OCI-LY1 (cell line): Measurements from ENCODE around the gene CALML5.

Source experiments
- H2AFZ ChIP-seq: fragments of 200-600 bp; sonication (generic), shearing (Covaris generic); 2 replicates; pipeline ENCODE4 v1.6.0; 2014; ENCODE audit warnings: antibody characterized with exemption, mild to moderate bottlenecking, low read length
- H3F3A ChIP-seq: fragments of 200-600 bp; sonication (generic), shearing (Covaris generic); 2 replicates; pipeline ENCODE4 v1.6.0; 2014; ENCODE audit warnings: mild to moderate bottlenecking, antibody characterized with exemption, low read length, moderate library complexity; ENCODE audit not compliant: insufficient read depth
- H3K27ac ChIP-seq: fragments of 200-600 bp; sonication (generic); 2 replicates; pipeline ENCODE4 v1.5.1; 2014; ENCODE audit warnings: low read length, mixed run types, mild to moderate bottlenecking, low read depth; ENCODE audit not compliant: poor library complexity, severe bottlenecking
- H3K27me3 ChIP-seq: fragments of 200-600 bp; sonication (generic); 2 replicates; pipeline ENCODE4 v1.6.0; 2014; ENCODE audit warnings: antibody characterized with exemption, mild to moderate bottlenecking, low read length, moderate library complexity; ENCODE audit not compliant: insufficient read depth
- H3K36me3 ChIP-seq: fragments of 200-600 bp; sonication (generic); 2 replicates; pipeline ENCODE4 v1.6.1; 2014; ENCODE audit warnings: mild to moderate bottlenecking, antibody characterized with exemption, low read length, moderate library complexity, mixed read lengths; ENCODE audit not compliant: insufficient read depth
- H3K4me1 ChIP-seq: fragments of 200-600 bp; sonication (generic); 2 replicates; pipeline ENCODE4 v1.5.1; 2014; ENCODE audit warnings: mild to moderate bottlenecking, low read length, moderate library complexity; ENCODE audit not compliant: insufficient read depth, severe bottlenecking
- H3K4me2 ChIP-seq: fragments of 200-600 bp; sonication (generic), shearing (Covaris generic); 2 replicates; pipeline ENCODE4 v1.6.1; 2014; ENCODE audit warnings: low read length
- H3K4me3 ChIP-seq: fragments of 200-600 bp; sonication (generic); 2 replicates; pipeline ENCODE4 v1.5.1; 2014; ENCODE audit warnings: low read length, low read depth, mild to moderate bottlenecking, mixed read lengths; ENCODE audit not compliant: poor library complexity, severe bottlenecking
- H3K79me2 ChIP-seq: fragments of 200-600 bp; shearing (Covaris generic); 2 replicates; pipeline ENCODE4 v1.6.1; 2016; ENCODE audit warnings: mixed run types, low read length, mixed read lengths; ENCODE audit not compliant: insufficient read depth
- H3K9ac ChIP-seq: fragments of 200-600 bp; sonication (generic), shearing (Covaris generic); 2 replicates; pipeline ENCODE4 v1.6.1; 2014; ENCODE audit warnings: mild to moderate bottlenecking, low read length, mixed read lengths
- H3K9me2 ChIP-seq: fragments of 200-600 bp; sonication (generic), shearing (Covaris generic); 2 replicates; pipeline ENCODE4 v1.6.1; 2014; ENCODE audit warnings: low read depth, mild to moderate bottlenecking, low read length, mixed read lengths
- H3K9me3 ChIP-seq: fragments of 200-600 bp; shearing (Covaris generic); 2 replicates; pipeline ENCODE4 v1.6.1; 2014; ENCODE audit warnings: low read length, mixed read lengths
- H4K20me1 ChIP-seq: fragments of 200-600 bp; sonication (generic), shearing (Covaris generic); 2 replicates; pipeline ENCODE4 v1.6.0; 2016; ENCODE audit warnings: mild to moderate bottlenecking, low read length; ENCODE audit not compliant: insufficient read depth
- EZH2 ChIP-seq: fragments of 200-600 bp; sonication (generic), shearing (Covaris generic); IDR thresholded peaks from 2 replicates; pipeline ENCODE4 v1.8.0; 2017; ENCODE audit warnings: borderline replicate concordance, mixed run types, mild to moderate bottlenecking, antibody characterized with exemption, low read length, moderate library complexity, mixed read lengths
- TF ChIP-seq, protein P1 (sequence below): fragments of 200-600 bp; sonication (generic), shearing (Covaris generic); IDR thresholded peaks from 2 replicates; pipeline ENCODE4 v1.5.1; 2017; ENCODE audit warnings: mild to moderate bottlenecking, antibody characterized with exemption, low read length, moderate library complexity, mixed read lengths

Gene CALML5

GRCh38 chr10:5491477-5491876 lies 7.9 kb downstream of the CALML5 start:
- Histone ChIP-seq H3K4me1 (no peaks in the 10 kb centered on the region), H3K36me3 (no peaks in the 10 kb centered on the region), H3K27me3 (peaks cover 15% of the 10 kb centered on the region), H3K79me2 (no peaks in the 10 kb centered on the region), H4K20me1 (no peaks in the 10 kb centered on the region), H3K27ac (no peak overlapping the region), H3F3A (no peaks in the 10 kb centered on the region), H3K9ac (no peak overlapping the region), H3K9me2 (no peaks in the 10 kb centered on the region), H3K9me3 (no peaks in the 10 kb centered on the region), H2AFZ (no peak overlapping the region), H3K4me2 (no peak overlapping the region), H3K4me3 (no peak overlapping the region)
- TF ChIP-seq, protein P1, sequence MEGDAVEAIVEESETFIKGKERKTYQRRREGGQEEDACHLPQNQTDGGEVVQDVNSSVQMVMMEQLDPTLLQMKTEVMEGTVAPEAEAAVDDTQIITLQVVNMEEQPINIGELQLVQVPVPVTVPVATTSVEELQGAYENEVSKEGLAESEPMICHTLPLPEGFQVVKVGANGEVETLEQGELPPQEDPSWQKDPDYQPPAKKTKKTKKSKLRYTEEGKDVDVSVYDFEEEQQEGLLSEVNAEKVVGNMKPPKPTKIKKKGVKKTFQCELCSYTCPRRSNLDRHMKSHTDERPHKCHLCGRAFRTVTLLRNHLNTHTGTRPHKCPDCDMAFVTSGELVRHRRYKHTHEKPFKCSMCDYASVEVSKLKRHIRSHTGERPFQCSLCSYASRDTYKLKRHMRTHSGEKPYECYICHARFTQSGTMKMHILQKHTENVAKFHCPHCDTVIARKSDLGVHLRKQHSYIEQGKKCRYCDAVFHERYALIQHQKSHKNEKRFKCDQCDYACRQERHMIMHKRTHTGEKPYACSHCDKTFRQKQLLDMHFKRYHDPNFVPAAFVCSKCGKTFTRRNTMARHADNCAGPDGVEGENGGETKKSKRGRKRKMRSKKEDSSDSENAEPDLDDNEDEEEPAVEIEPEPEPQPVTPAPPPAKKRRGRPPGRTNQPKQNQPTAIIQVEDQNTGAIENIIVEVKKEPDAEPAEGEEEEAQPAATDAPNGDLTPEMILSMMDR, result no peak
- no peak for TF ChIP-seq EZH2

DNA sequence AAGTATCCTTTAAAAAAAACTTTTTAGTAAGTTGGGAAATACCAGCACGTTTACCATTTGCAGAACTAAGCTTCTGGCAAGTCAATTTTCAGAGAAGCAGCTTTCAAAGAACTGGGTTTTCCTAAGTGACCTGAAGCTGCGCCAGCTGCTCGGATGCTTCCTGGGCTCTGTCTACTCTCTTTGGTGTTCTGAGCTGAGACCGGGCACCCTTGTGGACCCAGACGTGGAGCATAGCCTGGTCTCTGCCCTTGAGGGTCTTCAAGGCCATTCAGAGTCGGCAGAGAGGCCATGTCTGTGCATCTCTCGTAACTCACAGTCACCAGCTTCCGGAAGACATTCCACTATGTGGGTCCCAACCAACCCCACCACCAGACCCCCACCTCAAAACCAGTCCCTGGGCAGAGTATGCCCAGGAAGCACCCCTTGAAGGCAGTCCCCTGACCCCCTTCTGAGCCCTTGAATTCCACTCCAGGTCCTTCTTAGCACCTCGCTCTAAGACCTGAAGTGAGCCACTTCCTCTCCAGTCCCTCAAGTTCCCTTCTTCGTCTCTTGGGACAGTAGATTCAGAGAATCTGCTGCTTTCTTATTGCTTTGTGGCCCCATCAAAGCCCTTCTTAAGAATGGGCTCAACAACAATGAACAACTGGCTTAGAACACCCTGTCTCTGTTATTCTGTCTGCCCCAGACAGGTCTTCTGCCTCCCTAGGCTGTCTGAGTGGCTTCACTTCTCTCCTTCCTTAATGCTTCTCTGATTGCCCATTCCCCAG lies 8.5 kb downstream of the CALML5 start:
- H3K4me2 ChIP-seq, result no peak overlapping the region
- no peaks in the 10 kb centered on the region for H3F3A ChIP-seq
- H4K20me1 ChIP-seq, result no peaks in the 10 kb centered on the region
- no peaks in the 10 kb centered on the region for H3K9me2 ChIP-seq
- H3K27ac ChIP-seq, result no peak overlapping the region
- no peaks in the 10 kb centered on the region for H3K9me3 ChIP-seq
- no peaks in the 10 kb centered on the region for H3K4me1 ChIP-seq
- H3K27me3 ChIP-seq, result peaks cover 15% of the 10 kb centered on the region
- no peak overlapping the region for H2AFZ ChIP-seq
- no peaks in the 10 kb centered on the region for H3K79me2 ChIP-seq
- H3K4me3 ChIP-seq, result no peak overlapping the region
- TF ChIP-seq, protein P1, result no peak
- H3K9ac ChIP-seq, result no peak overlapping the region
- H3K36me3 ChIP-seq, result no peaks in the 10 kb centered on the region

GRCh38 chr10:5490032-5490431 lies 9.3 kb downstream of the CALML5 start:
- Histone ChIP-seq H2AFZ (no peak overlapping the region), H3K27me3 (peaks cover 12% of the 10 kb centered on the region; the same call in 1 of the 2 replicates), H3F3A (no peaks in the 10 kb centered on the region), H3K9ac (no peak overlapping the region), H3K27ac (no peak overlapping the region), H3K9me3 (no peaks in the 10 kb centered on the region), H3K4me1 (no peaks in the 10 kb centered on the region), H3K79me2 (no peaks in the 10 kb centered on the region), H3K9me2 (no peaks in the 10 kb centered on the region), H4K20me1 (no peaks in the 10 kb centered on the region), H3K4me3 (no peak overlapping the region), H3K36me3 (no peaks in the 10 kb centered on the region), H3K4me2 (no peak overlapping the region)
- TF ChIP-seq EZH2, result no peak
- TF ChIP-seq, protein P1, result no peak
